ENCODE results near the gene GCNT2.

GRCh38 chr6:10633216-10633615 is 112.1 kb downstream of the GCNT2 start:
- TF ChIP-seq CTCF (conservative IDR thresholded peaks at IDR 0.05; ENCODE audit: low read depth, low read length) (no peak), EZH2 (IDR thresholded peaks at IDR 0.05; ENCODE audit: borderline replicate concordance, low read depth, low read length, poor library complexity, severe bottlenecking) (no peak)
